Right cardiac atrium (tissue), 5 donors: ENCODE data around the gene ST8SIA6. TPM values are rescaled to one million over a fixed set of nuclear protein-coding genes. Genes with fewer than 3 reads are reported as not detected.
A peak's percentile ranks its signal among the peaks of the same experiment; 100 is the strongest.
"Not testable (repeated sequence)": the region's sequence is repeated elsewhere in the genome, so short reads cannot be mapped to it uniquely, and the experiment has no call there.

Experiments
- ATAC-seq, 2 donors: fragments of 200-7000 bp; cut with Tn5 transposase; one replicate each; pipeline versions ENCODE4 v1.8.0 to v1.9.1; 2020; ENCODE audit warnings: moderate library complexity in 2 of 2, mild to moderate bottlenecking in 1 of 2
- DNase-seq, 3 donors: peaks; one replicate each; pipeline ENCODE4 v3.0.0-alpha.2; 2020
- H3K27ac ChIP-seq: one replicate; pipeline ENCODE4 v1.5.1; 2013; ENCODE audit warnings: mild to moderate bottlenecking, low read length, control low read depth, moderate library complexity
- H3K27me3 ChIP-seq: one replicate; pipeline ENCODE4 v1.6.1; 2013; ENCODE audit not compliant: control insufficient read depth, insufficient read depth
- H3K4me1 ChIP-seq: one replicate; pipeline ENCODE4 v1.6.1; 2013; ENCODE audit warnings: low read length; ENCODE audit not compliant: control insufficient read depth, insufficient read depth
- H3K4me3 ChIP-seq: one replicate; pipeline ENCODE4 v1.5.1; 2013; ENCODE audit warnings: low read length, control low read depth
- H3K9me3 ChIP-seq: one replicate; pipeline ENCODE4 v1.6.1; 2013; ENCODE audit warnings: low read length; ENCODE audit not compliant: control insufficient read depth
- WGBS: extraction: QIAGEN DNeasy Blood & Tissue Kit; methylation state at CpG from one replicate; pipeline ENCODE4 v1.1.7; 2013; 5-methylcytosine and 5-hydroxymethylcytosine counted together
- intact Hi-C, 4 donors: fragments of 100-400 bp; cut with DNase I; formaldehyde crosslinking; loops; one replicate each; pipeline versions ENCODE4 v1.11.0 to v1.14.0; 2022 to 2023
- polyA plus RNA-seq: library from polyadenylated mRNA; stranded (reverse); fragments of 200-250 nt; gene quantifications from one replicate; pipeline ENCODE4 v1.2.3, GENCODE V29; 2013
- total RNA-seq, 4 donors: library from RNA; stranded (reverse); fragmentation: NEBNext Ultra II Directional; extraction: Animal tissue kit (Norgen Biotek cat#: 25700); gene quantifications; one replicate each; pipeline ENCODE4 v1.2.1, GENCODE V29; 2021
- donor health status: healthy with polysubstance abuse.
- donor health status: DM: no; HTN: yes; CAD: no.
- donor health status: DM: no; HTN: no; CAD: no.
- donor health status: DM: no; HTN: yes; CAD: no; lungs with severe emphysema.
- donor health status: DM: yes; HTN: yes; CAD: no.

The ST8SIA6 gene
- total and polyA plus RNA-seq, 5 donors, result 1.7 to 20.0 (median 10.9) TPM

DNA sequence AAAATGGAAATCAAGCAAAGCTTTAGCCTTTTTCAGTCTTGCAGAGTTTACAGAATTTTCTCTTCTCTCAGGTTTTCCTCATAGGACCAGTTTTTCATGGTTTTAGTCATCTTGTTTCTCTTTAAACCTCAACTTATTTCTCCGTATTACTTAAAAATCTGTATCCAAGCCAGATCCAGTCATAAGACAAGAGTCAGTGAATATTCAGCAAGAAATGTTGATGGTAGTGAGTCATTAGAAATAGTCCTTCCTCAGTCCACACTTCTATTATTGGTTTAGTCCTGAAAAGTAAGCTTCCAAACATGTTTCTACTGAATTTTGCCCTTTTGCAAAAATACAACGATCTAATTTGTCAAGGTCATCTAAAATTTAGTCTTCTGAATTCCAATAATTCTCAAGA is 119.3 kb downstream of the ST8SIA6 start:
- Histone ChIP-seq H3K4me3 (no peak overlapping the region), H3K4me1 (no peaks in the 10 kb centered on the region), H3K9me3 (no peaks in the 10 kb centered on the region), H3K27me3 (no peaks in the 10 kb centered on the region), H3K27ac (no peak overlapping the region)
- DNase-seq (no peak), ATAC-seq (no peak)
- intact Hi-C loops, result no loop called here
- WGBS, result 79% methylated on average over 2 of the region's 2 CpGs

DNA sequence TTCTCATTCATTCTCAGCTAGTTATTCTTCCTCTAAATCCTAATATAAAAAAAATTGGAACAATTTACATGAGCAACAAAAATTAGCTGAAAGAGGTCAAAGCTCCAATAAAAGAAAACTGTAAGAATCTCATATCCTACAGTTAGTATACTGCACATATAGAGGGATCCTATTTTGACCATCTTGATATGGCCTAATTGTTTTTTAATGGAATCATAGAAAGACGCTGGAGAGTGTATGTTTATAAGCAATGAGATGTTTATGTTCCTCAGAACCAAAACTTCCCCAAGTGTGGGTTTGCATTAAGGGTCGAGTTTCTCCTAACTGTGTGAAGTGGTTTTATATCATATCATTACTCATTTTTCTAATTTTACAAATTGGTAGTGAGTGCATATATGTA is 123.9 kb downstream of the ST8SIA6 start:
- WGBS, result 75% methylated on average over 2 of the region's 2 CpGs
- ATAC-seq, result no peak

DNA sequence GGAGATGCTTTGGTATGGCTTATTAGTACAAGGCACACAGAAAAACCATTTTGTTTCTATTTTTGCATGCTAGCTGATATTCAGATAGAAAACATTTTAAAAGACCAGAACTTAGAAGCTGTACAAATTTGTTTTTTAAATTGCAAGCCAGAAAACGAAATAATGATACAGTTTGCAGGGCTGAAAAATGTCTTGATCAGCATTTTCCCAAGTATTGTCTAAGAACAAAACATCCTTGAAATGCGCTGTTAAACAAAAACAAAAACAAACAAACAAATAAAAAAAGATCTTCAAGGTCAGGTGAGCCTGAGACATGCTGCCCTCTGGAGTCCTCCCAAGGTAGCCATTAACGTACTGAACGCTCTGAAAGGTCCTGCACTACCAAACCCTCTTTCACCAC is 128.0 kb downstream of the ST8SIA6 start:
- H3K9me3 ChIP-seq, result no peaks in the 10 kb centered on the region
- H3K27me3 ChIP-seq, result no peaks in the 10 kb centered on the region
- WGBS, result 82% methylated on average over 4 of the region's 4 CpGs
- intact Hi-C loops, result no loop called here
- no peak overlapping the region for H3K27ac ChIP-seq
- H3K4me3 ChIP-seq, result no peak overlapping the region
- no peak for DNase-seq
- H3K4me1 ChIP-seq, result no peaks in the 10 kb centered on the region
- ATAC-seq, result no peak

More for the DNA sequence above, 123.9 kb downstream of the ST8SIA6 start:
- Histone ChIP-seq H3K9me3 (no peaks in the 10 kb centered on the region), H3K4me3 (no peak overlapping the region), H3K4me1 (no peaks in the 10 kb centered on the region), H3K27me3 (no peaks in the 10 kb centered on the region), H3K27ac (no peak overlapping the region)
- intact Hi-C loops, result no loop called here
- no peak for DNase-seq

DNA sequence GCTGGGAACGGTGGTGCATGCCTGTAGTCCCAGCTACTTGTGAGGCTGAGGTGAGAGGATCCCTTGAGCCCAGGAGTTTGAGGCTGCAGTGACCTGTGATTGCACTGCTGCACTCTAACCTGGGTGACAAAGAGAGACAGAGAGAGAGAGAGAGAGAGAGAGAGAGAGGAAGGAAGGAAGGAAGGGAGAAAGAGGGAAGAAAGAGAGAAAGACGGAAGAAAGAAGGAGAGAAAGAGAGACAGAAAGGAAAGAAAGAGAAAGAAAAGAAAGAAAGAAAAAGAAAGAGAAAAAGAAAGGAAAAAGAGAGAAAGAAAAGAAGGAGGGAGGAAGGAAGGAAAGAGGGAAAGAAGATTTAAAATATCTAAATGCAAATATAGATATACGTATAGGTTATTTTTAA is 132.4 kb downstream of the ST8SIA6 start:
- H3K4me1 ChIP-seq, H3K4me3 ChIP-seq, H3K27ac ChIP-seq, H3K9me3 ChIP-seq, ATAC-seq, DNase-seq, H3K27me3 ChIP-seq, intact Hi-C loops: not testable (repeated sequence)
- 90% methylated on average over 3 of the region's 3 CpGs for whole genome bisulfite sequencing

DNA sequence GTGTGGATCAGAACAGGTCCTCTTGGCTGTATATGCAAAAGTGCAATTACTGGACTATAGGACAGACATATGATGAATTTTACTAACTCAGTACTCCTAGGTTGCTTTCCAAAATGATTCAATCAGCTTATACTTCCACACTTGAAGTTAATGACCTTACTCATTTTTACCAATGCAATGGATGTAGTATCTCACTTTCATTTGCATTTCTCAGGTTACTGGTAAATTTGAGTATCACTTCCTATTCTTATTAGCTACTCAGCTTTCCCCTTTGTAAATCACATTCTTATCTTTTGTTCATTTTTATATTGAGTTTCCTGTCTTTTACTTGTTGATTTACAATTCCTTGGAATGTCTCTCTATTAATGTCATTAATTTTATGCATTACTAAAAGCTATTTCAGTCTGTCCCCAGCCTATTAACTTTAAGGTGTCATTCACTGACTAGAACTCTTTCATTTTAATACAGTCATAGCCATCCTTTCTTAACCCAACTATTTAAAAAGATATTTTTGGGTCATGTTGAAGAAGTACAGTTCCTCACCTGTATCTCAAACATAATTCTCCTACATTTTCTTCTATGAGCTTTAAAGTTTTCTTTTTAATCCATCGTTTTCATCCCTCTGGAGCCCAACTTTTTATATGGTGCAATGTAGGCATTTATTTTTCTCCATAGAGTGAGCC is 137.8 kb downstream of the ST8SIA6 start:
- Histone ChIP-seq H3K9me3 (no peaks in the 10 kb centered on the region), H3K27me3 (no peaks in the 10 kb centered on the region), H3K4me3 (no peak overlapping the region), H3K4me1 (no peaks in the 10 kb centered on the region), H3K27ac (no peak overlapping the region)
- intact Hi-C loops, result no loop called here
- DNase-seq (no peak), ATAC-seq (no peak)
- WGBS, result 79% methylated on average over 1 of the region's 1 CpG

DNA sequence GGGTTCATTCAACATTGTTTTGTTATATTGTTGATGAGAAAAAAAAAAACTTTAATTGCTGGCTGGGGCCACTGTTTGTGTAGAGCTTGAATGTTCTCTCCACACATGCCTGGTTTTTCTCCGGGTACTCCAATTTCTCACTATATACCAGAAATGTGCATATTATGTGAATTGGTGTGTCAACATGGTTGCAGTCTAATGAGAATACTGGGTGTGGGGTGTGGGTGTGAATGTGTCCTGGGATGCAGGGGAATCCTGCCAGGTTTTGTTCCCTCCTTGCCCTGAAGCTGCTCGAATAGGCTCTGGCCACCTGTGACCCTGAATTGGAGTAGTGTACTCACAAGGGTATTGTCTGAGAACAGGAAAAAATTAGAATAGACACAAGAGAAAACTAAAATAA is 145.0 kb downstream of the ST8SIA6 start:
- DNase-seq, result no peak
- no peak for ATAC-seq
- Histone ChIP-seq H3K27ac (no peak overlapping the region), H3K4me3 (no peak overlapping the region), H3K9me3 (no peaks in the 10 kb centered on the region), H3K27me3 (no peaks in the 10 kb centered on the region), H3K4me1 (no peaks in the 10 kb centered on the region)
- WGBS, result 76% methylated on average over 2 of the region's 2 CpGs
- intact Hi-C loops, result no loop called here

DNA sequence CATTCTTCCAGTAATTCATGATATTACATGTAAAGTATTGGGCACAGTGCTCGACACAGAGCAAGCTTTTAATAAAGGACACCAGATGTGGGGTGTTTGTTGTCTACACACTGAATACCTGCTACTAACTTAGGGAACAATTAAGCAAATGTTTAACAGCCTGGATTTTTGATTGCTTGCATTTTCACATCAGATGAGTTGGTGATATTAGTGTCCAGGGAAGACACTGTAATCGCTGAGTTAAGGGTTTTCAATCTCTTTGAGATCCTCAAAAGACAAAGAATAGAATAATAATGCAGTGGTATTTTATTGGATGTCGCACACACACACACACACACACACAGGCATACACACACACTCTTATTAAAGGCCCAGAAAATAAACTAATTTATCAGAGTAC is 147.3 kb downstream of the ST8SIA6 start:
- ATAC-seq (no peak), DNase-seq (no peak)
- H3K4me1 ChIP-seq, result no peaks in the 10 kb centered on the region
- no peak overlapping the region for H3K4me3 ChIP-seq
- H3K27ac ChIP-seq, result no peak overlapping the region
- no peaks in the 10 kb centered on the region for H3K27me3 ChIP-seq
- WGBS, result 79% methylated on average over 3 of the region's 3 CpGs
- intact Hi-C loops, result no loop called here
- H3K9me3 ChIP-seq, result no peaks in the 10 kb centered on the region

DNA sequence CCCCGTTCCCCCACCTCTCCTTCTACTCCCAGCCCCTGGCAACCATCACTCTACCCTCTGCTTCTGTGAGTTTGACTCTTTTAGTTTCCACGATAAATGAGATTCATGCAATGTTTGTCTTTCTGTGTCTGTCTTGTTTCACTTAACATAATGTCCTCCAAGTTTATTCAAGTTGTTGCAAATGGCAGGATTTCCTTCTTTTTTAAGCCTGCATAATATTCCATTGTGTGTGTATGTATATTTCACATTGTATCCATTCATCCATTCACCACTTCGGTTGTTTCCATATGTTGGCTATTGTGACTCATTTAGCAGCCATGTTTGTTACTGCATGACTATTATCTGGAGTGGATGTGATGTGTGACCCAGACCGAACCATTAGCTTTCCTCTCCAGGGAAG is 162.0 kb downstream of the ST8SIA6 start:
- intact Hi-C loops, result no loop called here
- Histone ChIP-seq H3K27me3 (no peaks in the 10 kb centered on the region), H3K9me3 (no peaks in the 10 kb centered on the region), H3K4me3 (no peak overlapping the region), H3K4me1 (no peaks in the 10 kb centered on the region), H3K27ac (no peak overlapping the region)
- 66% methylated on average over 4 of the region's 4 CpGs for WGBS
- ATAC-seq (no peak), DNase-seq (no peak)

DNA sequence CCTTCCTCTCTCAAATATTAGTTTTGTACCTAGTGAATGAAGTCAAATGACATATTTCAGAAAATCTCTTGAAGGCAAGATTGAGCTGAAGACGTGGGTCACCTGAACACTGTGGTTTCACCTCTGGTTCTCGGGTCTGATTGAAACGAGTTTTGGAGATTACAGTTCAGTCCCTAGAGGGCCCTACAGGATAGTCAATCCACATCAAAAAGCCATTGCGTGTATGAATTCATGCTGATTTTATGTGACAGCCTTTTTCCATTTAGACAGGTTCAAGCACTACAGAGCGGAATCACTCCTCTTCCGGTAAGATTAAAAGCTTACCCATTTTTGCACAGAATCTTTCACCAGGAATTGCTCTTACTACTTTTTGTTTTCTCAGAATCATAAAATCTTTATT is 164.2 kb downstream of the ST8SIA6 start:
- ATAC-seq, result peak in 1 of 2 donors; percentile 58
- intact Hi-C loops, result no loop called here
- no peaks in the 10 kb centered on the region for H3K9me3 ChIP-seq
- H3K27me3 ChIP-seq, result no peaks in the 10 kb centered on the region
- no peak overlapping the region for H3K27ac ChIP-seq
- no peak for DNase-seq
- no peak overlapping the region for H3K4me3 ChIP-seq
- H3K4me1 ChIP-seq, result no peaks in the 10 kb centered on the region
- 51% methylated on average over 6 of the region's 6 CpGs for WGBS

DNA sequence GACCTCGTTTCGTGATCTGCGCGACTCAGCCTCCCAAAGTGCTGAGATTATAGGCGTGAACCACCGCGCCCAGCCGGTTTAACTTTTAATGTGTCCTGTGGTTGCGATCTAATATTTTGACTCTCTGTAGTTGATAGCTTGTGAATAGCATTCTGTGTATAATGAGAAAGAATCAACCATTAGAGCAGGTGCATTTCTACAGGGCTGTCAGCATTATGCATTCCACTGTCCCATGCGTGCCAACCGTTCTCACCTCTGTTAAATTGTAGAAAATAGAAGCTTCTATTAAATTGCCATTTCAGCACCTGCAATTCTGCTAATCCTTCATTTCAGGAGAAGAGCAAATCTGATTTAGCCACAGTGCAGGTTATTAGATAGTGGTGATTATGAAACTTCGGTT is 164.6 kb downstream of the ST8SIA6 start:
- H3K4me3 ChIP-seq, result no peak overlapping the region

DNA sequence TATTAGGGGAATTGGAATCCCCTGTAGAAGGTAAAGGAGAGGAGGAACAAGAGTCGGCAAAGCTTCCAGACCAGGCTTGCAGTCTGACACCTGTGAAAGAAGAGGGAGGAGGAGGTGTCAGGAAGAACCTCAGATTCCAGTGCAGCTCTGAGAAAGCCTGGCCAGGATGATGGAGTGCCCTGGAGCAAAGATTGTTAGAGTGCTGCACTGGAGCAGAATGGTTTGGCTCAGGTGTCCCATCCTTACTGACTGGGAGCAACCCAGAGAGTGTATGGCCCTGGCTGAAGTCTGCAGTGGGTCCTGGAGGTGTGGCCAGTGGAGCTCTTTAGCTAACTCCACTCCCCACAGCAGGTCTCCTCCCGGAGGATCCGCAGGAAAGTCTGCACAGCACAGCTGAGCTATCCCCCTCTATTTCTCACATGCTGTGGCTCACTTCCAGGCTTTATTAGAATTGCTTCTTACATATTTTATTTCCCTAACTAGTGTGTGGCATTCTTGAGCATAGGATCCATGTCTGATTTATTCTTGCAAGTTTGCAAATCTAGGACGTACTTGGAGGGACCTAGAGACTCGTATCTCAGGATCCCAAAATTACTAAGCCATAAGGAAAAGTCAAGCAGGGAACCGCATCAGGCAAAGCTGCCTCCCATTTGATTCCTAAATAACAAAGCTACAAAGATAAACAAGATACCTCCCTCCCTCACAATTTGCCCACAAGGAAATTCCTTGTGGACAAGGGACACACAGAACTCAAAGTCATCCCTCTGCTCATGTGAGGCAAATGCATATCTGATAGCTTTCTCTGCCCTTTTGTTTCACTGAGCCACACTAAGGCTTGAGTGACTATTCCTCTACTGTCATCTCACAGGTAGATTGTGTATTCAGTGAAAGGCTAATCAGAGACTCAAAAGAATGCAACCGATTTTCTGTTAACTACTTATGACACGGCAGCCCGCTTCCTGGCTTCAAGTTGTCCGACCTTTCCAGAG is 167.5 kb downstream of the ST8SIA6 start:
- no peaks in the 10 kb centered on the region for H3K9me3 ChIP-seq
- 68% methylated on average over 10 of the region's 10 CpGs for WGBS
- ATAC-seq, result no peak
- H3K4me1 ChIP-seq, result no peaks in the 10 kb centered on the region
- no peaks in the 10 kb centered on the region for H3K27me3 ChIP-seq
- intact Hi-C loops, result no loop called here
- H3K27ac ChIP-seq, result no peak overlapping the region
- no peak overlapping the region for H3K4me3 ChIP-seq
- no peak for DNase-seq

More for the DNA sequence above, 164.6 kb downstream of the ST8SIA6 start:
- ATAC-seq (no peak), DNase-seq (no peak)
- Histone ChIP-seq H3K27ac (no peak overlapping the region), H3K27me3 (no peaks in the 10 kb centered on the region), H3K9me3 (no peaks in the 10 kb centered on the region), H3K4me1 (no peaks in the 10 kb centered on the region)
- WGBS, result 91% methylated on average over 12 of the region's 12 CpGs
- intact Hi-C loops, result no loop called here
